Keratinocyte (primary cell): Measurements from ENCODE around the gene CEACAM7.

ENCODE experiments used
- EZH2 ChIP-seq: IDR thresholded peaks from one replicate; pipeline ENCODE4 v1.6.1; 2012; ENCODE audit warnings: inconsistent platforms, mild to moderate bottlenecking, low read length, moderate library complexity
- TF ChIP-seq, protein P1 (sequence below), 3 experiments: IDR thresholded peaks in 1 of 3; conservative IDR thresholded peaks in 1 of 3; optimal IDR thresholded peaks in 1 of 3; 2 replicates in 2 of 3; 3 replicates in 1 of 3; pipeline versions ENCODE3 to v1.5.1; 2011; ENCODE audit warnings: low read length in 3 of 3, mild to moderate bottlenecking in 3 of 3, moderate library complexity in 2 of 3, control low read depth in 1 of 3, inconsistent platforms in 1 of 3; ENCODE audit not compliant: insufficient read depth in 2 of 3; ENCODE audit errors: extremely low read depth in 1 of 3

DNA sequence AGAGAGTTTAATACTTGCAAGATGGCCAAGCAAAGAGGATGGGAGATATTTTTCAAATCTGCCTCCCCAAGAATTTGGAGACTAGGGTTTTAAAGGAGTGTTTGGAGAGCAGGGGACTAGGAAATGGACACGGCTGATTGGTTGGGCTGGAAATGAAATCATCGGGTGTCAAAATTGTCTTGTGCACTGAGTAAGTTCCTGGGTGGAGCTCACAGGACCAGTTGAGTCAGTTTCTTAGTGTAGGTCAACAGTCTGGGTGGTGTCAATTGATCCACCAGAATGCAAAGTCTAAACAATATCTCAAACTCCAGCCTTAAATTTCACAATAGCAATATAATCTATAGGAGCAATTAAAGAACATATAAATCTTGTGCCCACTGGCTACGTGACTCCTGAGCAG lies 38.2 kb downstream of the CEACAM7 start:
- TF ChIP-seq, protein P1, sequence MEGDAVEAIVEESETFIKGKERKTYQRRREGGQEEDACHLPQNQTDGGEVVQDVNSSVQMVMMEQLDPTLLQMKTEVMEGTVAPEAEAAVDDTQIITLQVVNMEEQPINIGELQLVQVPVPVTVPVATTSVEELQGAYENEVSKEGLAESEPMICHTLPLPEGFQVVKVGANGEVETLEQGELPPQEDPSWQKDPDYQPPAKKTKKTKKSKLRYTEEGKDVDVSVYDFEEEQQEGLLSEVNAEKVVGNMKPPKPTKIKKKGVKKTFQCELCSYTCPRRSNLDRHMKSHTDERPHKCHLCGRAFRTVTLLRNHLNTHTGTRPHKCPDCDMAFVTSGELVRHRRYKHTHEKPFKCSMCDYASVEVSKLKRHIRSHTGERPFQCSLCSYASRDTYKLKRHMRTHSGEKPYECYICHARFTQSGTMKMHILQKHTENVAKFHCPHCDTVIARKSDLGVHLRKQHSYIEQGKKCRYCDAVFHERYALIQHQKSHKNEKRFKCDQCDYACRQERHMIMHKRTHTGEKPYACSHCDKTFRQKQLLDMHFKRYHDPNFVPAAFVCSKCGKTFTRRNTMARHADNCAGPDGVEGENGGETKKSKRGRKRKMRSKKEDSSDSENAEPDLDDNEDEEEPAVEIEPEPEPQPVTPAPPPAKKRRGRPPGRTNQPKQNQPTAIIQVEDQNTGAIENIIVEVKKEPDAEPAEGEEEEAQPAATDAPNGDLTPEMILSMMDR (optimal IDR thresholded peaks at IDR 0.05 in 1 of 3, IDR thresholded peaks at IDR 0.05 in 1 of 3, conservative IDR thresholded peaks at IDR 0.05 in 1 of 3; ENCODE audit: extremely low read depth in 1 of 3, insufficient read depth in 2 of 3, low read length in 3 of 3): no peak
- no peak for TF ChIP-seq EZH2
